DOHH2 (cell line): ENCODE measurements around the gene SLC8B1.

Experiments
- CTCF ChIP-seq: fragments of 200-600 bp; sonication (generic); IDR thresholded peaks from one replicate; pipeline ENCODE4 v1.5.1; 2014; ENCODE audit warnings: antibody characterized with exemption, mild to moderate bottlenecking, low read depth, low read length; ENCODE audit not compliant: poor library complexity, severe bottlenecking
- EZH2phosphoT487 ChIP-seq: fragments of 200-600 bp; sonication (generic); IDR thresholded peaks from 2 replicates; pipeline ENCODE4 v1.6.1; 2017; ENCODE audit warnings: borderline replicate concordance, mild to moderate bottlenecking, antibody characterized with exemption, low read length, moderate library complexity, mixed read lengths

GRCh38 chr12:113381220-113381619 lies 46.3 kb upstream of the SLC8B1 start:
- no peak for TF ChIP-seq EZH2phosphoT487
- TF ChIP-seq CTCF = no peak
